Liver (tissue), 9 donors: ENCODE measurements around the gene SPTAN1. TPM values are rescaled to one million over a fixed set of nuclear protein-coding genes. Genes with fewer than 3 reads are reported as not detected.

Experiments used
- DNase-seq: peaks from one replicate; pipeline ENCODE4 v3.0.0-alpha.2; 2017; ENCODE audit warnings: low spot score
- H3K27ac ChIP-seq, 2 donors: one replicate each; pipeline ENCODE4 v1.7.0; 2013; ENCODE audit warnings: inconsistent platforms in 2 of 2, low read length in 2 of 2, control low read depth in 1 of 2, low read depth in 1 of 2, mild to moderate bottlenecking in 1 of 2
- H3K27me3 ChIP-seq, 4 donors: one replicate each; pipeline versions ENCODE4 v1.6.1 to v1.7.0; 2013; ENCODE audit warnings: low read length in 3 of 4, inconsistent platforms in 1 of 4, mild to moderate bottlenecking in 1 of 4, moderate library complexity in 1 of 4; ENCODE audit not compliant: control insufficient read depth in 4 of 4, insufficient read depth in 4 of 4
- H3K36me3 ChIP-seq, 4 donors: one replicate each; pipeline versions ENCODE4 v1.6.1 to v1.7.0; 2013; ENCODE audit warnings: low read length in 3 of 4, mild to moderate bottlenecking in 3 of 4, low read depth in 1 of 4, moderate library complexity in 1 of 4; ENCODE audit not compliant: control insufficient read depth in 4 of 4, insufficient read depth in 3 of 4
- H3K4me1 ChIP-seq, 4 donors: one replicate each; pipeline versions ENCODE4 v1.6.1 to v1.7.0; 2013; ENCODE audit warnings: low read length in 3 of 4, mild to moderate bottlenecking in 3 of 4, moderate library complexity in 1 of 4; ENCODE audit not compliant: control insufficient read depth in 4 of 4, insufficient read depth in 4 of 4
- H3K4me3 ChIP-seq, 3 donors: one replicate each; pipeline versions ENCODE4 v1.6.1 to v1.7.0; 2013; ENCODE audit warnings: low read length in 3 of 3, control low read depth in 1 of 3, low read depth in 1 of 3, mild to moderate bottlenecking in 1 of 3
- H3K9ac ChIP-seq, 2 donors: one replicate each; pipeline ENCODE4 v1.7.0; 2013; ENCODE audit warnings: low read length in 2 of 2, mild to moderate bottlenecking in 2 of 2, moderate library complexity in 2 of 2, control low read depth in 1 of 2, low read depth in 1 of 2
- H3K9me3 ChIP-seq, 4 donors: one replicate each; pipeline versions ENCODE4 v1.6.1 to v1.7.0; 2013; ENCODE audit warnings: low read length in 3 of 4; ENCODE audit not compliant: control insufficient read depth in 4 of 4
- ATF3 ChIP-seq: IDR thresholded peaks from 2 replicates; pipeline ENCODE4 v1.6.1; 2016; ENCODE audit warnings: antibody characterized with exemption
- CTCF ChIP-seq: fragments of 150-350 bp; IDR thresholded peaks from 2 replicates; pipeline ENCODE4 v1.5.1; 2017; ENCODE audit warnings: improper control_type of control experiment, low read depth, low read length; ENCODE audit not compliant: missing input control
- EGR1 ChIP-seq, 2 donors: IDR thresholded peaks; 2 replicates each; pipeline ENCODE4 v1.6.1; 2016 to 2018; ENCODE audit warnings: antibody characterized with exemption in 2 of 2, low read depth in 2 of 2
- FOXA1 ChIP-seq: IDR thresholded peaks from 2 replicates; pipeline ENCODE4 v1.6.1; 2016; ENCODE audit warnings: antibody characterized with exemption
- FOXA2 ChIP-seq: IDR thresholded peaks from 2 replicates; pipeline ENCODE4 v1.6.1; 2016; ENCODE audit warnings: antibody characterized with exemption
- GABPA ChIP-seq, 2 donors: IDR thresholded peaks in 1 of 2; conservative IDR thresholded peaks in 1 of 2; 2 replicates each; pipeline ENCODE4 v1.6.1; 2016; ENCODE audit warnings: antibody characterized with exemption in 2 of 2, mild to moderate bottlenecking in 1 of 2, moderate library complexity in 1 of 2
- HNF4A ChIP-seq, 2 donors: conservative IDR thresholded peaks; 2 replicates each; pipeline ENCODE4 v1.6.1; 2016; ENCODE audit warnings: antibody characterized with exemption in 2 of 2, mild to moderate bottlenecking in 2 of 2
- HNF4G ChIP-seq: IDR thresholded peaks from 2 replicates; pipeline ENCODE4 v1.6.1; 2016; ENCODE audit warnings: antibody characterized with exemption
- JUND ChIP-seq, 2 donors: IDR thresholded peaks; 2 replicates each; pipeline ENCODE4 v1.6.1; 2016; ENCODE audit warnings: antibody characterized with exemption in 2 of 2
- MAX ChIP-seq: IDR thresholded peaks from 2 replicates; pipeline ENCODE4 v1.6.1; 2016; ENCODE audit warnings: antibody characterized with exemption
- NR2F2 ChIP-seq: IDR thresholded peaks from 2 replicates; pipeline ENCODE4 v1.6.1; 2016; ENCODE audit warnings: antibody characterized with exemption
- RAD21 ChIP-seq, 2 donors: IDR thresholded peaks; 2 replicates each; pipeline ENCODE4 v1.6.1; 2016; ENCODE audit warnings: antibody characterized with exemption in 2 of 2, mild to moderate bottlenecking in 2 of 2
- REST ChIP-seq: IDR thresholded peaks from 2 replicates; pipeline ENCODE4 v1.6.1; 2016; ENCODE audit warnings: antibody characterized with exemption, mild to moderate bottlenecking
- RXRA ChIP-seq, 2 donors: IDR thresholded peaks; 2 replicates each; pipeline ENCODE4 v1.6.1; 2017 to 2018; ENCODE audit warnings: antibody characterized with exemption in 2 of 2, mild to moderate bottlenecking in 1 of 2
- SP1 ChIP-seq: IDR thresholded peaks from 2 replicates; pipeline ENCODE4 v1.6.1; 2018; ENCODE audit warnings: antibody characterized with exemption, mild to moderate bottlenecking
- TAF1 ChIP-seq: conservative IDR thresholded peaks from 2 replicates; pipeline ENCODE4 v1.6.1; 2016; ENCODE audit warnings: antibody characterized with exemption, mild to moderate bottlenecking
- YY1 ChIP-seq: IDR thresholded peaks from 2 replicates; pipeline ENCODE4 v1.6.1; 2016; ENCODE audit warnings: antibody characterized with exemption, mild to moderate bottlenecking
- ZBTB33 ChIP-seq: IDR thresholded peaks from 2 replicates; pipeline ENCODE4 v1.6.1; 2016; ENCODE audit warnings: antibody characterized with exemption
- WGBS: extraction: QIAGEN DNeasy Blood & Tissue Kit; methylation state at CpG from one replicate; pipeline ENCODE4 v1.1.7; 2013; 5-methylcytosine and 5-hydroxymethylcytosine counted together
- polyA plus RNA-seq, 2 donors: library from polyadenylated mRNA; stranded (reverse) in 1 of 2; unstranded in 1 of 2; fragments of 200-250 nt in 1 of 2; fragments of >200 nt in 1 of 2; fragmentation: Nextera tagmentation in 1 of 2; extraction: Ambion mirVana in 1 of 2; gene quantifications; one replicate each; pipeline versions ENCODE4 v1.2.1 to v1.2.3, GENCODE V29; 2013 to 2015
- total RNA-seq, 2 donors: library from RNA; depleted of rRNA; stranded (reverse); fragments of >200 nt; gene quantifications; one replicate each; pipeline ENCODE4 v1.2.3, GENCODE V29; 2014
- donor health status: healthy.
- donor health status: healthy.
- donor health status: healthy.
- donor health status: healthy.
- donor health status: healthy.

The SPTAN1 gene
- total and polyA plus RNA-seq, 4 donors = 31.3 to 86.5 (median 60.4) TPM

DNA sequence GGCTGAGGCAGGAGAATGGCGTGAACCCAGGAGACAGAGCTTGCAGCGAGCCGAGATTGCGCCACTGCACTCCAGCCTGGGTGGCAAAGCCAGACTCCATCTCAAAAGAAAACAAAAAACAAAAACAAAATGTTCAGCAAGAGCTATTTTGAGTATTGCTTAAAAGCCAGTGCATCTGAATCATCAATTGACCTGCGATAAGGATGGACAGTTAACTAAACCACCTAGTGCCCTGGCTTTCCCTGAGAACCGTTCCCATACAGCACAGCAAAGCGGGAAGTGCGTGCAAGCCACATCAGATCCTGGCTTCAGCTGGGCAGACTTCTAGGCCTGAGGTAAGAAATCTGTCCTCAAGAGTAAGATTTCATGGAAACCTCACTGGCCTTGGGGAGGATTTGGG lies 101.5 kb downstream of the SPTAN1 start:
- TF ChIP-seq SP1 (no peak), JUND (IDR thresholded peaks at IDR 0.05) (no peak)
- Histone ChIP-seq H3K27me3 (no peaks in the 10 kb centered on the region), H3K9ac (no peak overlapping the region), H3K27ac (no peak overlapping the region), H3K36me3 (no peaks in the 10 kb centered on the region), H3K4me1 (peaks cover 0 to 4% (median 1%) of the 10 kb centered on the region in 4 donors), H3K9me3 (no peaks in the 10 kb centered on the region), H3K4me3 (no peak overlapping the region)
- WGBS = 95% methylated on average over 8 of the region's 8 CpGs
- DNase-seq = no peak

- no peaks in the 10 kb centered on the region for H3K9me3 ChIP-seq
- no peaks in the 10 kb centered on the region for H3K27me3 ChIP-seq
- H3K4me1 ChIP-seq = peaks cover 0 to 4% (median 1%) of the 10 kb centered on the region in 4 donors
- WGBS = 96% methylated on average over 1 of the region's 1 CpG
- no peak overlapping the region for H3K27ac ChIP-seq
- no peak for DNase-seq
- no peak overlapping the region for H3K4me3 ChIP-seq
- no peak overlapping the region for H3K9ac ChIP-seq
- H3K36me3 ChIP-seq = no peaks in the 10 kb centered on the region
- TF ChIP-seq HNF4G (no peak), RAD21 (IDR thresholded peaks at IDR 0.05) (no peak), ATF3 (no peak), FOXA1 (no peak), HNF4A (conservative IDR thresholded peaks at IDR 0.05) (no peak), MAX (no peak), JUND (IDR thresholded peaks at IDR 0.05) (no peak), FOXA2 (no peak), GABPA (IDR thresholded peaks at IDR 0.05 in 1 of 2, conservative IDR thresholded peaks at IDR 0.05 in 1 of 2) (no peak), NR2F2 (no peak), EGR1 (IDR thresholded peaks at IDR 0.05; ENCODE audit: low read depth in 2 of 2) (no peak), SP1 (no peak), ZBTB33 (no peak), REST (no peak), YY1 (no peak), CTCF (no peak), RXRA (IDR thresholded peaks at IDR 0.05) (no peak), TAF1 (no peak)
Measured at GRCh38 chr9:128654481-128654880, 102.1 kb downstream of the SPTAN1 start.
